Activated CD8-positive, alpha-beta memory T cell treated with anti-CD3 and anti-CD28 coated beads, Interleukin-2, amount 50 U/mL, for 48 hours (primary cell): Measurements from ENCODE around the gene LYPD5.

Experiments
- DNase-seq: peaks from one replicate; pipeline ENCODE4 v3.0.0-alpha.2; 2020

Gene LYPD5

GRCh38 chr19:43749898-43750297 lies 52.3 kb downstream of the LYPD5 start:
- no peak for DNase-seq

- no peak for DNase-seq
Measured at GRCh38 chr19:43749152-43749551, 53.1 kb downstream of the LYPD5 start.

DNA sequence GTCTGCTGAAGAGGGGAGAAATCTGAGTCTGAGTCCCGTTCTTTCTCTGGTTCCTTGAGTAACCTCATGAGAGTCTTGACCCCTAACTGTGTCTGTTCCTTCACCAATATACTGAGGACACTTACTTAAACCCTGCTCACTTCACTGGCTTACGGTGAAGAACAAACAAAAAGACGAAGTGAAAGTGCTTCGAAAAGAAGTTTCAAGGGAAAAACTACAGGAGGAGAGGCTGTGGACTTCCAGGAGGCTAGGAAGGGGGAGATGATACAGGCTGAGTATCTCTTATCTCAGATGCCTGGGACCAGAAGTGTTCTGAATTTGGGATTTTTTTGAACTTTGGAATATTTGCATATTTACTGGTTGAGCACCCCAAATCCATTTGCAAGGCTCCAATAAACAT lies 53.6 kb downstream of the LYPD5 start:
- no peak for DNase-seq

- no peak for DNase-seq
Measured at GRCh38 chr19:43748205-43748594, 54.0 kb downstream of the LYPD5 start.

DNA sequence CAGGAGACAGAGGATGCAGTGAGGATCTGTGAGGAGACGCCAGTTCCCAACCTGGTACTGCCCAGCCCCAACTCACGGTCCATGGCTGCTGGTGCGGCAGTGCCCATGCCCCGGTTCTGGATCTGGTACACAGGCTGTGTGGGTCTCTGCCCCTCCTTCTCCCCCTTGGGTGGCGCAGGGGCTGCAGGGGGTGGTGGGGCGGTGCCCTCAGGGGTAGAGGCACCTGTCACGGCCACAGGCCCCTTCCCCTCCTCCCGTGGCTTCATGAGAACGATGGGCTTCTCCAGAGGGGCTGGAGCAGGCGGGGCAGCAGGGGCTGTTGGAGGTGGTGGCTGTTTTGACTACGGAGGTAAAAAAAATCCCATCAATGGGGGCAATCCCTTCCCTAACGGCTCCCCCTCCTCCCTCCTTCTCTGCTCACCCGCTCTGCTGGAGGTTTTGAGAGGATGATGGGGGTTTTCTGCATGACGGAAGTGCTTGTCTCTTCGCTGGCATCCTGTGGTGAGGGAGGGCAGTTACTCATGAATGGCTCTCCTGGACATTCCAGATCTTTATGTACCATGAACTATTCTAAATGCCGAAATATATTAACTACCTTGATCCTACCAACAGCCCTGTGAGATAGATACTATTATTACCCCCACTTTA lies 54.6 kb downstream of the LYPD5 start:
- no peak for DNase-seq
